ENCODE results near the gene PLXNB3.

PLXNB3 gene

DNA sequence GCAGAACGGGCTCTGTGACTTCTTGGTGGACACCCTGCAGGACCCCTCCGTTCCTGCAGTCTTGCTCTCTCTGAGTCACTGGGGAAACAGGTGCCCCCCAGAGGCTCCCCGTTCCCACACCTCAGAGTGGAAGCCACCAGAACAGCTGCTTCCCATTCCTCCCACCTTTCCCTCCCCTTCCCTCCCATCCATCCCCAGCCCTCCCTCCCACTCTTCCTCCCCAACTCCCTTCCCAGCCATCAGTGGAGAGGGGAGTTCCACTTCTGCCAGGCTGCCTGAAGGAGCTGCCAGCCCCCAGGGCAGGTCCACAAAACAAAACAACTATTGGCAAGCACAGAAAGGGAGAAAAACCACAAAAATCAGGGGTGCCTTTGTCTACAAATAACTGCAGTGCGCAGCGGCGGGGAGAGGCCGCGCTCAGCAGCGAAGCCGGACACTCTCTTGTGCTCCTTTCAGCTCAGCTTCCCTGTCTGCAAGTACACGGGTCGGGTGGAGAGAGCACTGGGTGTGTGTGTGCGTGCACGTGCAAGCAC lies 38.5 kb downstream of the PLXNB3 start:
- H3K4me3 ChIP-seq (ENCODE audit: control insufficient read depth, low read depth, low read length): no peak overlapping the region
- no peak for TF ChIP-seq CTCF (IDR thresholded peaks at IDR 0.05; ENCODE audit: control insufficient read depth, insufficient read depth, low read depth, low read length, missing control alignments)
- no peak for DNase-seq (ENCODE audit: low read depth)

DNA sequence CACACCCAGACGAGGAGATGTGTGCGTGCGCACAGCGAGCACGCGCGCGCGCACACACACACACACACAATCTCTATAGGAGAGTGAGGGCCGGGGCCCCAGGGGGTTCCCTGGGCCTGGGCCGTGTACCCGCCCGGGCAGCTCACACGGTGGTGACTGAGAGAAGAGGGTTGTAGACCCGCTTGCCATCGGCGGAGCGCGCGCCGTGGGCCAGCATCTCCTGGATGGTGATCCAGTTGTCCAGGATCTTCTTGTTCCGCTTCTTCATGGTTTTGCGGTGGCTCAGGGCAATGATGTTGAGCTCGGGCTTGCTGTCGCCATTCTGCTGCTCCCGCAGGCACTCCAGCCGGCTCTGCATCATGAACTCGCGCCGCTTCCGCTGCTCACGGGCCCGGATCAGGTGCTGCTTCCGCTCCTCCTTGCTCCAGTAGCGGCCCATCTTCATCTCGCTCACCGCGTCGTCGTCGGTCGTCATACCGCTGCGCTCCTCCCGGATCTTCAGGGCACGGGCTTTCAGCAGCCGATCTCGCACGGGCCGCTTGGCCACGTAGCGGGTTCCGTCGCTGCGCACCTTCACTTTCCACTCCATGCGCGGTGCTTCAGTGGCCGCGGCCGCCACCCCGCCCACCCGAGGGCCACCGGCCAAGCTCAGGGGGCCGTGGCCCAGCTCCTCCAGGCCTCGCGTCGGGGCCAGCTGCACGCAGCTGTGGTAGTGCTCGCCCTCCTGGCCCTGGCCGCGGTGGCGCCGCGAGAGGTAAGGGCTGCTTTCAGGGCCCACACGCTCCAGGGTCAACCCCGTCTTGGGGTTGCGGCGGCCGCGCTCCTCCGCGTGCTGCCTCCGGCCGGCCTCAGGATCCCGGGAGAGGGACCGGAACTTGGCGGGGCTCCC lies 39.4 kb downstream of the PLXNB3 start:
- no peak for DNase-seq (ENCODE audit: low read depth)
- no peak for TF ChIP-seq CTCF (IDR thresholded peaks at IDR 0.05; ENCODE audit: control insufficient read depth, insufficient read depth, low read depth, low read length, missing control alignments)
- H3K4me3 ChIP-seq (ENCODE audit: control insufficient read depth, low read depth, low read length): no peak overlapping the region

GRCh38 chrX:153804100-153804595 lies 40.1 kb downstream of the PLXNB3 start:
- no peak overlapping the region for H3K4me3 ChIP-seq (ENCODE audit: control insufficient read depth, low read depth, low read length)
- no peak for TF ChIP-seq CTCF (IDR thresholded peaks at IDR 0.05; ENCODE audit: control insufficient read depth, insufficient read depth, low read depth, low read length, missing control alignments)
- DNase-seq (ENCODE audit: low read depth): no peak

- no peak overlapping the region for H3K4me3 ChIP-seq (ENCODE audit: control insufficient read depth, low read depth, low read length)
These were observed 40.6 kb downstream of the PLXNB3 start for GRCh38 chrX:153804621-153805020.

GRCh38 chrX:153805436-153805835 lies 41.4 kb downstream of the PLXNB3 start:
- no peak for TF ChIP-seq CTCF (IDR thresholded peaks at IDR 0.05; ENCODE audit: control insufficient read depth, insufficient read depth, low read depth, low read length, missing control alignments)
- no peak overlapping the region for H3K4me3 ChIP-seq (ENCODE audit: control insufficient read depth, low read depth, low read length)
- DNase-seq (ENCODE audit: low read depth): no peak

More at GRCh38 chrX:153804621-153805020, 40.6 kb downstream of the PLXNB3 start:
- TF ChIP-seq CTCF (IDR thresholded peaks at IDR 0.05; ENCODE audit: control insufficient read depth, insufficient read depth, low read depth, low read length, missing control alignments): no peak
- no peak for DNase-seq (ENCODE audit: low read depth)

DNA sequence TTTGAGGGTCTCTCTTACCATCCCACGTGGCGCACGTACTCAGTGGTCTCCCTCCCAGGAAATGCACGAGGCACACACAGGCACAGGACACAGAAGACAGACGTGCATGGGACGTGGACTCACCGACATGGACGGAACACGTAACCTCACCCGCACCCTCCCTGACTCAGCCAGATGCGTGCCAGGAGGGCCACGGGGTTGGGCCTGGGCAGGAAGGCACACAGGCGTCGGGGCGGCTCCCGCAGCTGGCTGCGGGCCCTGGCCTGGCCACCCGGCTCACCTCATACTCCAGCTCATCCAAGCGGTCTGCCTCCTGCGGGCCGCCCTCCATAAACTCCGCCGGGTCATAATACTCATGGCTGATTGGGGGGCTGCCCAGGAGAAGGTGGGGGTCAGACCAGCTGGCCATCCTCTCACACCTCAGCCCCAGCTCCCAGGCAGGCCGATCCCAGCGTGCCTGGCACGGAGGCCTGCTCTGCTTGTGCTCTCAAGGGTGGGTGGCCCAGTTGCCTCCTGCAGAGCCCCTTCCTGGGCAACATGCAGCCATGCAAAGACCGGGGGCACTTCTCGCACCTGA lies 43.0 kb downstream of the PLXNB3 start:
- DNase-seq (ENCODE audit: low read depth): no peak
- TF ChIP-seq CTCF (IDR thresholded peaks at IDR 0.05; ENCODE audit: control insufficient read depth, insufficient read depth, low read depth, low read length, missing control alignments): no peak

More for the DNA sequence above, 43.0 kb downstream of the PLXNB3 start:
- H3K4me3 ChIP-seq (ENCODE audit: control insufficient read depth, low read depth, low read length): no peak overlapping the region
